Tracheal epithelial cell (primary cell): ENCODE data around the gene KRTAP2-1. TPM values are rescaled to one million over a fixed set of nuclear protein-coding genes. Genes with fewer than 3 reads are reported as not detected.

Experiments used
- total RNA-seq: library from RNA; depleted of rRNA; stranded (reverse); fragments of >200 nt; gene quantifications from 2 replicates; pipeline ENCODE4 v1.2.1, GENCODE V29; 2014

Gene KRTAP2-1
- not detected in 2 replicates for total RNA-seq

GRCh38 chr17:41046735-41047465 is at the start of gene KRTAP2-1:
Gene KRTAP2-1, minus strand, starts transcription at chr17:41047316. Its CDS starts 49 bp downstream, at chr17:41047267.

GRCh38 chr17:41084100-41084856 is 37.2 kb upstream of the KRTAP2-1 start, which contains the start of gene KRTAP4-7:
Gene KRTAP4-7, plus strand, starts transcription at chr17:41084150. Its CDS starts 57 bp downstream, at chr17:41084207.

GRCh38 chr17:41065829-41066624 is 18.9 kb upstream of the KRTAP2-1 start, which contains the start of gene KRTAP2-4:
Gene KRTAP2-4, minus strand, starts transcription at chr17:41065879. Its CDS starts 34 bp downstream, at chr17:41065845.

GRCh38 chr17:41060052-41060604 is 13.0 kb upstream of the KRTAP2-1 start, which contains the start of gene KRTAP2-3:
Gene KRTAP2-3, minus strand, starts transcription at chr17:41060114. Its CDS starts 64 bp downstream, at chr17:41060050.

GRCh38 chr17:41055130-41055529 is 8.0 kb upstream of the KRTAP2-1 start, which contains the start of gene KRTAP2-2:
Gene KRTAP2-2, minus strand, starts transcription at chr17:41055230. Its CDS starts 19 bp downstream, at chr17:41055211.

GRCh38 chr17:41040783-41041571 is 6.1 kb downstream of the KRTAP2-1 start, which contains the start of gene KRTAP1-1:
Gene KRTAP1-1, minus strand, starts transcription at chr17:41041450. Its CDS starts 53 bp downstream, at chr17:41041397.

GRCh38 chr17:41034346-41034935 is 12.7 kb downstream of the KRTAP2-1 start, which contains the start of gene KRTAP1-3:
Gene KRTAP1-3, minus strand, starts transcription at chr17:41034874. Its CDS starts 53 bp downstream, at chr17:41034821.

GRCh38 chr17:41029633-41030245 is 17.4 kb downstream of the KRTAP2-1 start, which contains the start of gene KRTAP1-4:
Gene KRTAP1-4, minus strand, starts transcription at chr17:41030195. Its CDS starts 117 bp downstream, at chr17:41030078.

GRCh38 chr17:41026715-41027471 is 20.2 kb downstream of the KRTAP2-1 start, which contains the start of gene KRTAP1-5:
Gene KRTAP1-5, minus strand, starts transcription at chr17:41027208. Its CDS starts 53 bp downstream, at chr17:41027155.

GRCh38 chr17:41008811-41009210 is 38.3 kb downstream of the KRTAP2-1 start, which contains the start of gene KRTAP3-1:
Gene KRTAP3-1, minus strand, starts transcription at chr17:41009128. Its CDS starts 54 bp downstream, at chr17:41009074.

GRCh38 chr17:40999563-40999962 is 47.6 kb downstream of the KRTAP2-1 start, which contains the start of gene KRTAP3-2:
Gene KRTAP3-2, minus strand, starts transcription at chr17:40999906. Its CDS starts 53 bp downstream, at chr17:40999853.

Other genes with a start within 250 kb of the KRTAP2-1 start
- not detected in 2 replicates for gene KRT28, start 247.4 kb downstream of the KRTAP2-1 start, total RNA-seq
- gene KRT10, start 224.7 kb downstream of the KRTAP2-1 start, total RNA-seq = 2.3 and 2.9 TPM in 2 replicates
- gene KRT12, start 180.1 kb downstream of the KRTAP2-1 start, total RNA-seq = not detected in 2 replicates
- not detected in 2 replicates for gene KRT20, start 162.1 kb downstream of the KRTAP2-1 start, total RNA-seq
- 7.2 and 148 TPM in 2 replicates for gene KRT23, start 109.7 kb downstream of the KRTAP2-1 start, total RNA-seq
- not detected in 2 replicates for gene KRT39, start 80.4 kb downstream of the KRTAP2-1 start, total RNA-seq
- not detected in 2 replicates for gene KRT40, start 63.0 kb downstream of the KRTAP2-1 start, total RNA-seq
- gene KRTAP3-3, start 53.2 kb downstream of the KRTAP2-1 start, total RNA-seq = not detected in 2 replicates
- not detected in 2 replicates for gene KRTAP3-2, start 47.4 kb downstream of the KRTAP2-1 start, total RNA-seq
- not detected in 2 replicates for gene KRTAP3-1, start 38.2 kb downstream of the KRTAP2-1 start, total RNA-seq
- 0.24 TPM in 1 of 2 replicates, not detected in the other for gene KRTAP1-5, start 20.1 kb downstream of the KRTAP2-1 start, total RNA-seq
- gene KRTAP1-4, start 17.1 kb downstream of the KRTAP2-1 start, total RNA-seq = not detected in 2 replicates
- not detected in 2 replicates for gene KRTAP1-3, start 12.4 kb downstream of the KRTAP2-1 start, total RNA-seq
- 0.24 TPM in 1 of 2 replicates, not detected in the other for gene KRTAP1-1, start 5.9 kb downstream of the KRTAP2-1 start, total RNA-seq
- gene KRTAP2-2, start 7.9 kb upstream of the KRTAP2-1 start, total RNA-seq = not detected in 2 replicates
- gene KRTAP2-3, start 12.8 kb upstream of the KRTAP2-1 start, total RNA-seq = 2.9 TPM in 1 of 2 replicates, not detected in the other
- not detected in 2 replicates for gene KRTAP2-4, start 18.6 kb upstream of the KRTAP2-1 start, total RNA-seq
- not detected in 2 replicates for gene KRTAP4-7, start 36.8 kb upstream of the KRTAP2-1 start, total RNA-seq
- gene KRTAP4-8, start 50.8 kb upstream of the KRTAP2-1 start, total RNA-seq = not detected in 2 replicates
- gene KRTAP4-16, start 54.9 kb upstream of the KRTAP2-1 start, total RNA-seq = not detected in 2 replicates
- gene KRTAP4-9, start 58.1 kb upstream of the KRTAP2-1 start, total RNA-seq = not detected in 2 replicates
- not detected in 2 replicates for gene KRTAP4-11, start 71.1 kb upstream of the KRTAP2-1 start, total RNA-seq
- not detected in 2 replicates for gene KRTAP4-12, start 76.9 kb upstream of the KRTAP2-1 start, total RNA-seq
- gene KRTAP4-6, start 93.2 kb upstream of the KRTAP2-1 start, total RNA-seq = not detected in 2 replicates
- not detected in 2 replicates for gene KRTAP4-5, start 102.5 kb upstream of the KRTAP2-1 start, total RNA-seq
- gene KRTAP4-4, start 113.4 kb upstream of the KRTAP2-1 start, total RNA-seq = not detected in 2 replicates
- gene KRTAP4-3, start 120.9 kb upstream of the KRTAP2-1 start, total RNA-seq = not detected in 2 replicates
- not detected in 2 replicates for gene KRTAP4-2, start 130.9 kb upstream of the KRTAP2-1 start, total RNA-seq
- not detected in 2 replicates for gene KRTAP4-1, start 137.6 kb upstream of the KRTAP2-1 start, total RNA-seq
- not detected in 2 replicates for gene KRTAP9-1, start 142.6 kb upstream of the KRTAP2-1 start, total RNA-seq
- gene KRTAP9-2, start 179.3 kb upstream of the KRTAP2-1 start, total RNA-seq = not detected in 2 replicates
- gene KRTAP9-3, start 185.1 kb upstream of the KRTAP2-1 start, total RNA-seq = not detected in 2 replicates
- not detected in 2 replicates for gene KRTAP9-8, start 190.7 kb upstream of the KRTAP2-1 start, total RNA-seq
- gene KRTAP9-4, start 202.4 kb upstream of the KRTAP2-1 start, total RNA-seq = not detected in 2 replicates
- gene KRTAP9-9, start 208.1 kb upstream of the KRTAP2-1 start, total RNA-seq = not detected in 2 replicates
- not detected in 2 replicates for gene KRTAP9-6, start 218.1 kb upstream of the KRTAP2-1 start, total RNA-seq
- gene KRTAP9-7, start 228.4 kb upstream of the KRTAP2-1 start, total RNA-seq = not detected in 2 replicates